ENCODE data around the gene SPAST. TPM values are rescaled to one million over a fixed set of nuclear protein-coding genes. Genes with fewer than 3 reads are reported as not detected.
A peak's percentile ranks its signal among the peaks of the same experiment; 100 is the strongest.
"Not testable (repeated sequence)": the region's sequence is repeated elsewhere in the genome, so short reads cannot be mapped to it uniquely, and the experiment has no call there.

SPAST gene, protein sequence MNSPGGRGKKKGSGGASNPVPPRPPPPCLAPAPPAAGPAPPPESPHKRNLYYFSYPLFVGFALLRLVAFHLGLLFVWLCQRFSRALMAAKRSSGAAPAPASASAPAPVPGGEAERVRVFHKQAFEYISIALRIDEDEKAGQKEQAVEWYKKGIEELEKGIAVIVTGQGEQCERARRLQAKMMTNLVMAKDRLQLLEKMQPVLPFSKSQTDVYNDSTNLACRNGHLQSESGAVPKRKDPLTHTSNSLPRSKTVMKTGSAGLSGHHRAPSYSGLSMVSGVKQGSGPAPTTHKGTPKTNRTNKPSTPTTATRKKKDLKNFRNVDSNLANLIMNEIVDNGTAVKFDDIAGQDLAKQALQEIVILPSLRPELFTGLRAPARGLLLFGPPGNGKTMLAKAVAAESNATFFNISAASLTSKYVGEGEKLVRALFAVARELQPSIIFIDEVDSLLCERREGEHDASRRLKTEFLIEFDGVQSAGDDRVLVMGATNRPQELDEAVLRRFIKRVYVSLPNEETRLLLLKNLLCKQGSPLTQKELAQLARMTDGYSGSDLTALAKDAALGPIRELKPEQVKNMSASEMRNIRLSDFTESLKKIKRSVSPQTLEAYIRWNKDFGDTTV
- total RNA-seq (2021; ENCODE audit: unreplicated experiment) (37.8 TPM), Bru-seq, nascent RNA (percentile 69 among the genes with signal in this experiment), BruChase-seq, experiment 1, labeled RNA remaining after a 2-hour chase (percentile 72 among the genes with signal in this experiment), BruChase-seq, experiment 2, labeled RNA remaining after a 6-hour chase (percentile 82 among the genes with signal in this experiment)
- 10.0 TPM for polyA plus RNA-seq (2012; ENCODE audit: insufficient read length)
- long read RNA-seq, full-length matches to known transcripts = 40 of 53 reads
- long read RNA-seq, partial matches to known transcripts = 6 of 53 reads
- long read RNA-seq, other reads (novel, unspliced or antisense) = 7 of 53 reads

- intact Hi-C loops (cut with micrococcal nuclease; ENCODE audit: unreplicated experiment) = no loop called here
- ATAC-seq (peak; percentile 99), DNase-seq (ENCODE audit: low read depth, low spot score) (peak; percentile 90)
- no peaks in the 10 kb centered on the region for H3K36me3 ChIP-seq (ENCODE audit: control insufficient read depth, insufficient read depth, low read length)
- peak within 1 kb of the TSS; percentile 76 to 80 for H3K4me3 ChIP-seq (ENCODE audit: low read depth in 2 of 2, low read length in 2 of 2)
- BruUV-seq (replicated peaks) = no TSS peak
- no peaks in the 10 kb centered on the region for H3K27me3 ChIP-seq (ENCODE audit: control insufficient read depth, insufficient read depth, low read length)
- POLR2A ChIA-PET = interaction anchor here (0.6 to 1.6 kb wide), 7 partner anchors 10 to 195 kb away, joined by 3 to 13 read pairs (median 4); partner anchors contain the start of genes DPY30 and SLC30A6
- no peaks in the 10 kb centered on the region; the same call in 1 of the 2 replicates for H3K4me1 ChIP-seq (ENCODE audit: control insufficient read depth, insufficient read depth, low read length)
- H3K9me3 ChIP-seq (ENCODE audit: control insufficient read depth, insufficient read depth, low read depth, low read length) = no peaks in the 10 kb centered on the region
- in situ Hi-C loops (cut with HindIII; ENCODE audit: low pct_unique_long_range_greater_than_20kb, low sequenced_read_pairs) = no loop called here
- peak within 1 kb of the TSS; percentile 88 for H3K27ac ChIP-seq (ENCODE audit: low read length)
- TF ChIP-seq CTCF (IDR thresholded peaks at IDR 0.05) (no peak; the same call in 1 of the 2 replicates), POLR2AphosphoS5 (IDR thresholded peaks at IDR 0.05; ENCODE audit: low read depth, low read length) (peak; percentile 91), REST (IDR thresholded peaks at IDR 0.05; ENCODE audit: insufficient read depth in 1 of 2, low read depth in 2 of 2, low read length in 1 of 2) (peak in 1 of 2 experiments; percentile 77; a peak in 1 of 4 replicates), SIN3A (IDR thresholded peaks at IDR 0.05; ENCODE audit: borderline replicate concordance, insufficient read depth, low read depth, low read length) (peak; percentile 97; the same call in 1 of the 2 replicates), TCF7L2 (IDR thresholded peaks at IDR 0.05; ENCODE audit: low read depth, low read length) (peak; percentile 68)
- CTCF ChIA-PET = interaction anchor here (0.6 to 1.8 kb wide), 3 partner anchors 12 to 68 kb away, joined by 3 to 11 read pairs (median 3); partner anchors contain the start of gene DPY30
These were observed at the start of gene SPAST for GRCh38 chr2:32063310-32064020. TSS of gene SPAST (plus strand) at chr2:32063556. CDS start at chr2:32063832, 276 bp downstream.

- H3K27me3 ChIP-seq (ENCODE audit: control insufficient read depth, insufficient read depth, low read length); H3K4me3 ChIP-seq (ENCODE audit: low read depth in 2 of 2, low read length in 2 of 2); DNase-seq (ENCODE audit: low read depth, low spot score); H3K4me1 ChIP-seq (ENCODE audit: control insufficient read depth, insufficient read depth, low read length); in situ Hi-C loops (cut with HindIII; ENCODE audit: low pct_unique_long_range_greater_than_20kb, low sequenced_read_pairs); H3K27ac ChIP-seq (ENCODE audit: low read length); ATAC-seq; intact Hi-C loops (cut with micrococcal nuclease; ENCODE audit: unreplicated experiment); H3K9me3 ChIP-seq (ENCODE audit: control insufficient read depth, insufficient read depth, low read depth, low read length); BruUV-seq (replicated peaks); H3K36me3 ChIP-seq (ENCODE audit: control insufficient read depth, insufficient read depth, low read length): not testable (repeated sequence)
- CTCF ChIA-PET = interaction anchor here (0.6 to 0.7 kb wide), 2 partner anchors 265 to 1694 kb away, joined by 4 read pairs; no protein-coding TSS in a partner anchor
- POLR2A ChIA-PET = interaction anchor here (0.6 kb wide), 1 partner anchor 8 kb away, joined by 10 read pairs; no protein-coding TSS in a partner anchor
These were observed 44.4 kb upstream of the SPAST start for GRCh38 chr2:32018789-32019482.

DNA sequence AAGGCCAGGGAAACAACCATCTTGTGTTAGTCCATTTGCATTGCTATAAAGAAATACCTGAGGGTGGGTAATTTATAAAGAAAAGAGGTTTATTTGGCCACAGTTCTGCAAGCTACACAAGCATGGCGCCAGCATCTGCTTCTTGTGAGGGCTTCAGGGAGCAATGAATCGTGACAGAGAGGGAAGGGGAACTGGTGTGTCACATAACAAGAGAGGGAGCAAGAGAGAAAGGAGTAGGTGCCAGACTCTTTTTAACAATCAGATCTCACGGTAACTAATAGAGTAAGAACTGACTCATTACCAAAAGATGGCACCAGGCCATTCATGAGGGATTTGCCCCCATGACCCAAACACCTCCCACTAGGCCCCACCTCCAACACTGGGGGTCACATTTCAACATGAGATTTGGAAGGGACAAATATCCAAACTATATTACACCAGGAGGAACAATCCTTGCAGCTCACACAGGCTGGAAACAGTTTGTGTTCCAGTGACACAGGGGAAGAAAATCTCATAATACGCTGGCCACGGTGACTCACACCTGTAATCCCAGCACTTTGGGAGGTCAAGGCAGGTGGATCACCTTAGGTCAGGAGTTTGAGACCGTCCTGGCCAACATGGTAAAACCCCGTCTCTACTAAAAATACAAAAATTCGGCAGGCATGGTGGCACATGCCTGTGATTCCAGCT is 29.0 kb upstream of the SPAST start:
- H3K9me3 ChIP-seq (ENCODE audit: control insufficient read depth, insufficient read depth, low read depth, low read length); BruUV-seq (replicated peaks); CTCF ChIA-PET; ATAC-seq; in situ Hi-C loops (cut with HindIII; ENCODE audit: low pct_unique_long_range_greater_than_20kb, low sequenced_read_pairs); H3K27me3 ChIP-seq (ENCODE audit: control insufficient read depth, insufficient read depth, low read length); DNase-seq (ENCODE audit: low read depth, low spot score); intact Hi-C loops (cut with micrococcal nuclease; ENCODE audit: unreplicated experiment); H3K4me3 ChIP-seq (ENCODE audit: low read depth in 2 of 2, low read length in 2 of 2); H3K36me3 ChIP-seq (ENCODE audit: control insufficient read depth, insufficient read depth, low read length); H3K4me1 ChIP-seq (ENCODE audit: control insufficient read depth, insufficient read depth, low read length); H3K27ac ChIP-seq (ENCODE audit: low read length): not testable (repeated sequence)
- POLR2A ChIA-PET = interaction anchor here (0.7 kb wide), 1 partner anchor 632 kb away, joined by 3 read pairs; no protein-coding TSS in a partner anchor

All from Panc1 (cell line).